ENCODE data around the gene DACH2. TPM values are rescaled to one million over a fixed set of nuclear protein-coding genes. Genes with fewer than 3 reads are reported as not detected.

The DACH2 gene
- polyA plus RNA-seq, 3 donors: not detected

DNA sequence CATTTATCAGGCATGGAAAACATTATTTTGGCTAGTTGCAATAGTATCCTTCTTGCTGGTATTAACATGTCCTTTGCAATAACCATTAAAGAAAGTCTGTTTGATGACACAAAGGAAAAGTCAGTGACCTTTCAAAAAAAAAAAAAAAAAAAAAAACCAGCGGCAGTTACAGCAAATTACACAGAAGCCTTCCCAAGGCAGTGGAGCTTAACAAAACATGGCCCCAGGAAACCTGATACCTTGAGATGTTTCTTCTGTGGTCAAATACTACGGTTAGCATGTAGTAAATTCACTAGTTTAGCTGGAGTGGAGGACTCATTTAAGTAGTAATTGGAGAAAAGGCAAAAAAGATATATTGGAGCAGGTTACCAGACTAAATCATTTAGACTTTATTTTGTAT lies 359.1 kb downstream of the DACH2 start:
- H3K9me3 Mint-ChIP-seq: peaks cover 0 to 4% (median 0%) of the 10 kb centered on the region in 7 donors
- no peaks in the 10 kb centered on the region for H3K27me3 ChIP-seq (ENCODE audit: control insufficient read depth in 2 of 2, insufficient read depth in 2 of 2, low read length in 2 of 2)
- WGBS (ENCODE audit: insufficient coverage): no CpG with 5 or more reads among the region's 2 CpGs

GRCh38 chrX:86579777-86580176 lies 431.5 kb downstream of the DACH2 start:
- no peak overlapping the region for H2AFZ ChIP-seq (ENCODE audit: insufficient read depth, low read depth, low read length, poor library complexity, severe bottlenecking)
- no peaks in the 10 kb centered on the region for H3K4me1 Mint-ChIP-seq
- H3K27ac ChIP-seq (ENCODE audit: low read depth in 1 of 2, low read length in 2 of 2): no peak overlapping the region
- intact Hi-C loops (cut with micrococcal nuclease): no loop called here
- no peaks in the 10 kb centered on the region for H3K27me3 ChIP-seq (ENCODE audit: control insufficient read depth in 2 of 2, insufficient read depth in 2 of 2, low read length in 2 of 2)
- H3K4me3 ChIP-seq (replicated peaks in 1 of 3; ENCODE audit: low read depth in 2 of 3, low read length in 3 of 3): no peak overlapping the region
- H3K79me2 ChIP-seq (ENCODE audit: insufficient read depth, low read length): no peaks in the 10 kb centered on the region
- H3K9me3 Mint-ChIP-seq: peaks cover 0 to 3% (median 0%) of the 10 kb centered on the region in 7 donors
- H3K27me3 Mint-ChIP-seq (ENCODE audit: low read depth in 3 of 3): no peaks in the 10 kb centered on the region
- H3K4me1 ChIP-seq (ENCODE audit: control insufficient read depth in 1 of 2, insufficient read depth in 2 of 2, low read length in 2 of 2): no peaks in the 10 kb centered on the region
- H3K9ac ChIP-seq (ENCODE audit: insufficient read depth, low read length, poor library complexity, severe bottlenecking): no peak overlapping the region
- no peaks in the 10 kb centered on the region for H4K20me1 ChIP-seq (ENCODE audit: insufficient read depth, low read length)
- no peaks in the 10 kb centered on the region for H3K9me3 ChIP-seq (replicated peaks in 1 of 2; ENCODE audit: control insufficient read depth in 1 of 2, insufficient read depth in 1 of 2, low read length in 2 of 2)
- no peaks in the 10 kb centered on the region for H3K36me3 Mint-ChIP-seq
- H3K4me3 Mint-ChIP-seq: no peak overlapping the region
- no peaks in the 10 kb centered on the region for H3K36me3 ChIP-seq (replicated peaks in 1 of 2; ENCODE audit: control insufficient read depth in 1 of 2, insufficient read depth in 2 of 2, low read length in 2 of 2)
- TF ChIP-seq CTCF (IDR thresholded peaks at IDR 0.05): no peak
- no peak overlapping the region for H3K4me2 ChIP-seq (replicated peaks; ENCODE audit: extremely low read depth, low read length, poor library complexity, severe bottlenecking)
- H3K27ac Mint-ChIP-seq: no peak overlapping the region
- WGBS (ENCODE audit: insufficient coverage): 40% methylated on average over 1 of the region's 4 CpGs
- DNase-seq: no peak

More for the DNA sequence above, 359.1 kb downstream of the DACH2 start:
- Mint-ChIP-seq H3K27me3 (ENCODE audit: low read depth in 3 of 3) (no peaks in the 10 kb centered on the region), H3K4me3 (no peak overlapping the region), H3K36me3 (no peaks in the 10 kb centered on the region), H3K27ac (no peak overlapping the region), H3K4me1 (no peaks in the 10 kb centered on the region)
- Histone ChIP-seq H3K4me1 (ENCODE audit: control insufficient read depth in 1 of 2, insufficient read depth in 2 of 2, low read length in 2 of 2) (no peaks in the 10 kb centered on the region), H4K20me1 (ENCODE audit: insufficient read depth, low read length) (no peaks in the 10 kb centered on the region), H3K9ac (ENCODE audit: insufficient read depth, low read length, poor library complexity, severe bottlenecking) (no peak overlapping the region), H3K9me3 (replicated peaks in 1 of 2; ENCODE audit: control insufficient read depth in 1 of 2, insufficient read depth in 1 of 2, low read length in 2 of 2) (no peaks in the 10 kb centered on the region), H3K79me2 (ENCODE audit: insufficient read depth, low read length) (no peaks in the 10 kb centered on the region), H3K36me3 (replicated peaks in 1 of 2; ENCODE audit: control insufficient read depth in 1 of 2, insufficient read depth in 2 of 2, low read length in 2 of 2) (no peaks in the 10 kb centered on the region), H2AFZ (ENCODE audit: insufficient read depth, low read depth, low read length, poor library complexity, severe bottlenecking) (no peak overlapping the region), H3K4me3 (replicated peaks in 1 of 3; ENCODE audit: low read depth in 2 of 3, low read length in 3 of 3) (no peak overlapping the region), H3K4me2 (replicated peaks; ENCODE audit: extremely low read depth, low read length, poor library complexity, severe bottlenecking) (no peak overlapping the region), H3K27ac (ENCODE audit: low read depth in 1 of 2, low read length in 2 of 2) (no peak overlapping the region)
- no peak for TF ChIP-seq CTCF (IDR thresholded peaks at IDR 0.05)
- no peak for DNase-seq
- intact Hi-C loops (cut with micrococcal nuclease): no loop called here

Data from CD14-positive monocyte (primary cell).